ENCODE measurements around the gene MPIG6B.

DNA sequence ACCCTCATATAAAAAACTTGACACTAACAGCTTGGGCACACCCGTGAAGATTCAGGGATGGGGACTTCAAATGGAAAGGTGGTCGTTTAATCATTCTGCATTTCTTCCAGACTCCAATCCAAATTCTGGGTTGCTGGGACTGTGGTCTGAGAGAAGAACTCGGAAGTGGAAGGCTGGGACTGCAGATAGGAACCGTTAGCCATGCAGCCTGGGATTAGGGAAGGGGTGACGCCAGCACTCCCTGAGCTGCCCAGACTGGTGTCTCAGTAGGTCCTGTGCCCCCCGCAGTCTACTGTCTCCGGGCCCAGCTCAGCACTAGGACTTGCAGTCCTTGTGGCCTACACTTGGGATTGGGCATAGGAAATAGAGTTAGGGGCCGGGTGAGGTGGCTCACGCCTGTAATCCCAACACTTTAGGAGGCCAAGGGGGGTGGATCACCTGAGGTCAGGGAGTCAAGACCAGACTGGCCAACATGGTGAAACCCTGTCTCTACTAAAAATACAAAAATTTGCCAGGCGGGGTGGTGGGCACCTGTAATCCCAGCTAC is 13.7 kb downstream of the MPIG6B start:
- TF ChIP-seq, protein P1, sequence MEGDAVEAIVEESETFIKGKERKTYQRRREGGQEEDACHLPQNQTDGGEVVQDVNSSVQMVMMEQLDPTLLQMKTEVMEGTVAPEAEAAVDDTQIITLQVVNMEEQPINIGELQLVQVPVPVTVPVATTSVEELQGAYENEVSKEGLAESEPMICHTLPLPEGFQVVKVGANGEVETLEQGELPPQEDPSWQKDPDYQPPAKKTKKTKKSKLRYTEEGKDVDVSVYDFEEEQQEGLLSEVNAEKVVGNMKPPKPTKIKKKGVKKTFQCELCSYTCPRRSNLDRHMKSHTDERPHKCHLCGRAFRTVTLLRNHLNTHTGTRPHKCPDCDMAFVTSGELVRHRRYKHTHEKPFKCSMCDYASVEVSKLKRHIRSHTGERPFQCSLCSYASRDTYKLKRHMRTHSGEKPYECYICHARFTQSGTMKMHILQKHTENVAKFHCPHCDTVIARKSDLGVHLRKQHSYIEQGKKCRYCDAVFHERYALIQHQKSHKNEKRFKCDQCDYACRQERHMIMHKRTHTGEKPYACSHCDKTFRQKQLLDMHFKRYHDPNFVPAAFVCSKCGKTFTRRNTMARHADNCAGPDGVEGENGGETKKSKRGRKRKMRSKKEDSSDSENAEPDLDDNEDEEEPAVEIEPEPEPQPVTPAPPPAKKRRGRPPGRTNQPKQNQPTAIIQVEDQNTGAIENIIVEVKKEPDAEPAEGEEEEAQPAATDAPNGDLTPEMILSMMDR (IDR thresholded peaks at IDR 0.05), result no peak
- TF ChIP-seq POLR2A (IDR thresholded peaks at IDR 0.05) (no peak), EP300 (IDR thresholded peaks at IDR 0.05) (no peak)

Data from tibial nerve (tissue), 4 donors.